ENCODE measurements around the gene ACAT1.

Gene ACAT1

GRCh38 chr11:108167624-108168023 lies 46.3 kb downstream of the ACAT1 start:
- TF ChIP-seq CREB5 (CRISPR knock-in tag; IDR thresholded peaks at IDR 0.05; ENCODE audit: low read depth) (no peak), PATZ1 (CRISPR knock-in tag; IDR thresholded peaks at IDR 0.05; ENCODE audit: borderline replicate concordance) (no peak), ZC3H10 (CRISPR knock-in tag; IDR thresholded peaks at IDR 0.05) (no peak), POU6F1 (CRISPR knock-in tag; IDR thresholded peaks at IDR 0.05; ENCODE audit: borderline replicate concordance, low read depth) (no peak), SNAI2 (CRISPR knock-in tag; IDR thresholded peaks at IDR 0.05) (no peak), TOX (CRISPR knock-in tag; IDR thresholded peaks at IDR 0.05; ENCODE audit: borderline replicate concordance) (no peak)
- ATAC-seq, result no peak

GRCh38 chr11:108170184-108170583 lies 48.8 kb downstream of the ACAT1 start:
- no peak for ATAC-seq
- TF ChIP-seq ZNF70 (CRISPR knock-in tag; IDR thresholded peaks at IDR 0.05) (no peak), ZNF565 (CRISPR knock-in tag; conservative IDR thresholded peaks at IDR 0.05; ENCODE audit: low read depth) (no peak), PPARA (CRISPR knock-in tag; IDR thresholded peaks at IDR 0.05; ENCODE audit: borderline replicate concordance) (no peak), SNAI2 (CRISPR knock-in tag; IDR thresholded peaks at IDR 0.05) (no peak), CSDC2 (CRISPR knock-in tag; IDR thresholded peaks at IDR 0.05) (no peak)

GRCh38 chr11:108177570-108177969 lies 56.2 kb downstream of the ACAT1 start:
- ATAC-seq, result no peak
- TF ChIP-seq ZFP3 (CRISPR knock-in tag; IDR thresholded peaks at IDR 0.05) (no peak), PATZ1 (CRISPR knock-in tag; IDR thresholded peaks at IDR 0.05; ENCODE audit: borderline replicate concordance) (no peak), CSRNP3 (CRISPR knock-in tag; IDR thresholded peaks at IDR 0.05) (no peak), ZFP30 (CRISPR knock-in tag; IDR thresholded peaks at IDR 0.05) (no peak), CSDC2 (CRISPR knock-in tag; IDR thresholded peaks at IDR 0.05) (no peak), TSHZ2 (CRISPR knock-in tag; IDR thresholded peaks at IDR 0.05) (no peak), ESRRG (CRISPR knock-in tag; IDR thresholded peaks at IDR 0.05) (no peak), TOX (CRISPR knock-in tag; IDR thresholded peaks at IDR 0.05; ENCODE audit: borderline replicate concordance) (no peak), SNAI2 (CRISPR knock-in tag; IDR thresholded peaks at IDR 0.05) (no peak)

GRCh38 chr11:108193725-108194124 lies 72.4 kb downstream of the ACAT1 start:
- TF ChIP-seq CSRNP3 (CRISPR knock-in tag; IDR thresholded peaks at IDR 0.05) (no peak), ZFP3 (CRISPR knock-in tag; IDR thresholded peaks at IDR 0.05) (no peak), ARNTL (CRISPR knock-in tag; IDR thresholded peaks at IDR 0.05; ENCODE audit: borderline replicate concordance, low read depth) (no peak), CSDC2 (CRISPR knock-in tag; IDR thresholded peaks at IDR 0.05) (no peak)
- no peak for ATAC-seq

Measured in SK-N-SH treated with all-trans-retinoic acid at 6 μM for 48 hours (cell line).